OCI-LY3 (cell line): ENCODE measurements around the gene RXRA.

Experiments
- H2AFZ ChIP-seq: fragments of 200-600, 300-600 bp; shearing (Covaris generic); 2 replicates; pipeline ENCODE4 v1.6.0; 2014; ENCODE audit warnings: antibody characterized with exemption, low read depth, low read length
- H3K27ac ChIP-seq: fragments of 200-600, 300-600 bp; sonication (generic); 2 replicates; pipeline ENCODE4 v1.5.1; 2014; ENCODE audit warnings: mild to moderate bottlenecking, low read length, moderate library complexity, mixed read lengths
- H3K27me3 ChIP-seq: fragments of 200-600, 300-600 bp; sonication (generic); 2 replicates; pipeline ENCODE4 v1.6.1; 2014; ENCODE audit warnings: low read depth, low read length, mixed read lengths
- H3K36me3 ChIP-seq: fragments of 200-600, 300-600 bp; sonication (generic); replicated peaks from 2 replicates; pipeline ENCODE3; 2014; ENCODE audit warnings: low read depth, low read length, mixed read lengths
- H3K4me1 ChIP-seq: fragments of 300-600, 200-600 bp; sonication (generic); 2 replicates; pipeline ENCODE4 v1.6.1; 2014; ENCODE audit warnings: low read length, mixed read lengths
- H3K4me2 ChIP-seq: fragments of 200-600, 300-600 bp; sonication (generic); 2 replicates; pipeline ENCODE4 v1.6.1; 2014; ENCODE audit warnings: low read length, mixed read lengths
- H3K4me3 ChIP-seq: fragments of 300-600, 200-600 bp; sonication (generic); 2 replicates; pipeline ENCODE4 v1.5.1; 2014; ENCODE audit warnings: antibody characterized with exemption, mild to moderate bottlenecking, low read length, moderate library complexity
- H3K79me2 ChIP-seq: fragments of 300-600, 200-600 bp; shearing (Covaris generic); 2 replicates; pipeline ENCODE4 v1.6.1; 2014; ENCODE audit warnings: mild to moderate bottlenecking, low read length, mixed read lengths
- H3K9ac ChIP-seq: fragments of 300-600, 200-600 bp; shearing (Covaris generic); 2 replicates; pipeline ENCODE4 v1.6.0; 2014; ENCODE audit warnings: mild to moderate bottlenecking, low read length, moderate library complexity
- H3K9me3 ChIP-seq: fragments of 200-600, 300-600 bp; shearing (Covaris generic); 2 replicates; pipeline ENCODE4 v1.6.1; 2014; ENCODE audit warnings: low read length, mixed read lengths; ENCODE audit not compliant: insufficient read depth
- H4K20me1 ChIP-seq: fragments of 200-600, 300-600 bp; sonication (generic); 2 replicates; pipeline ENCODE4 v1.6.1; 2016; ENCODE audit warnings: low read length, mixed read lengths; ENCODE audit not compliant: insufficient read depth
- CTCF ChIP-seq: fragments of 200-600, 300-600 bp; sonication (generic); IDR thresholded peaks from 2 replicates; pipeline ENCODE4 v1.5.1; 2014; ENCODE audit warnings: antibody characterized with exemption, low read length, low read depth
- EZH2phosphoT487 ChIP-seq: fragments of 200-600 bp; shearing (Covaris generic); IDR thresholded peaks from 2 replicates; pipeline ENCODE4 v1.6.1; 2018; ENCODE audit warnings: antibody characterized with exemption, mixed run types, low read depth

Gene RXRA

GRCh38 chr9:134335061-134335460, 8.8 kb downstream of the RXRA start:
- Histone ChIP-seq H3K79me2 (peaks cover 33% of the 10 kb centered on the region), H3K4me2 (no peak overlapping the region), H3K27me3 (no peaks in the 10 kb centered on the region), H3K9me3 (no peaks in the 10 kb centered on the region), H3K4me3 (no peak overlapping the region), H3K9ac (no peak overlapping the region), H3K4me1 (peaks cover 12% of the 10 kb centered on the region), H4K20me1 (peaks cover 100% of the 10 kb centered on the region), H3K27ac (no peak overlapping the region), H2AFZ (no peak overlapping the region), H3K36me3 (no peaks in the 10 kb centered on the region)
- TF ChIP-seq CTCF, result no peak

DNA sequence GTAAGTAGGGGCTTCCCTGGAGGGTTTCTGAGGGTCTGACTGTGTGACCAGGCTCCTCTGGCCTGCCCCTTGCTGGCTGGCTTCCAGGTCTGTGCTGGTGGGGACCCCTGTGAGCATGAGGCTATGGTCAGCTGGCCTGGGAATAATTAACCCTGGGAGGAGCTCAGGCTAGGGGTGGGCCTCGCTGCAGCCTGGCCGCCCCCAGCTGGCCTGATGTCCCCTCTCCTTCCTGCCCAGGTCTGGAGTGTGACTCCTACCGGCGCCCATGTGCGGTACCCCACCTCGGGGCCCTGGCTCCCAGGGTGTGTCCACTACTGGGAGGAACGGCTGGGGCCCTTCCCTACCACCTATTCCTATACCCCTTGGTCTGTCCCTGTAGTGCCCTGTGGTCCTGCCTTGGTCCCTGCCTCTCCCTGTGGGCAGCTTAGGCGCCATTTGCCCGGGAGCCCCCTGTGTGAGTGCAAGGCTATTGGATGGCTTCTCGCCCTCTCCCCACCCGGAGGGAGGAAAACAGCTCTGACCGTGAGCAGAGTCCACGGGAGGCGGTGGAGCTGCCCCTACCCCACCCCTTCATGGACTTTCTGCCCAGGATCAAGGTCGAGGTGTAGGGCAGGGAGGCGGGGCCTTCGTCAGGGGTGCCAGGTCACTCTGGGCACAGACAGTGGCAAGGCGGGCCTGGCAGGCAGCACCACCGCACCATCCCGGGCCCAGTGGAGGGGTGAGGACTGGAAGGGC, 9.4 kb downstream of the RXRA start:
- Histone ChIP-seq H3K9me3 (no peaks in the 10 kb centered on the region), H4K20me1 (peaks cover 100% of the 10 kb centered on the region), H3K9ac (no peak overlapping the region), H3K4me3 (no peak overlapping the region), H3K36me3 (no peaks in the 10 kb centered on the region), H3K79me2 (peaks cover 27% of the 10 kb centered on the region), H3K4me2 (no peak overlapping the region), H3K4me1 (peaks cover 12% of the 10 kb centered on the region), H3K27me3 (no peaks in the 10 kb centered on the region), H3K27ac (no peak overlapping the region), H2AFZ (no peak overlapping the region)
- no peak for TF ChIP-seq CTCF
- TF ChIP-seq EZH2phosphoT487, result no peak

DNA sequence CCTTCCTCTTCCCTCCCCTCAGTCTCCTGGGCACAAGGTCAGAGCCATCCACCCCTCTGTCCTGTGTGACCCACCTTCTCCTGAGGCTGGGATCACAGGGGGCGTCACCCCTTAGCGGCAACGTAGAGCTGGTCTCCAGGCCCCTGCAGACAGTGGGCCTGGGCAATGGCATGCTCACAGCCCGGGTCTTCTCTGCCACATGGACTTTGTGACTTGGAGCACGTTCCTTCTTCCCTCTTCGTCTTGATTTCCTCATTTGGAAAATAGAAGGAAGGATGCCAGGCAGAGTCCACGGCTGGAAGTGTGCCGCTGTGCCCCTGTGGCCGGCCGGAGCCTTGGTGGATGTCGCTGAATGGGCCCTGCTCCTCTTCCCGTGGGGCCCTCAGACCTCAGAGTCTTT, 10.0 kb downstream of the RXRA start:
- no peaks in the 10 kb centered on the region for H3K36me3 ChIP-seq
- H3K4me2 ChIP-seq, result no peak overlapping the region
- H3K4me3 ChIP-seq, result no peak overlapping the region
- no peaks in the 10 kb centered on the region for H3K9me3 ChIP-seq
- peaks cover 98% of the 10 kb centered on the region for H4K20me1 ChIP-seq
- no peak overlapping the region for H3K9ac ChIP-seq
- H2AFZ ChIP-seq, result no peak overlapping the region
- H3K79me2 ChIP-seq, result peaks cover 21% of the 10 kb centered on the region
- H3K27me3 ChIP-seq, result no peaks in the 10 kb centered on the region
- no peak overlapping the region for H3K27ac ChIP-seq
- no peak for TF ChIP-seq EZH2phosphoT487
- no peak for TF ChIP-seq CTCF
- peaks cover 12% of the 10 kb centered on the region for H3K4me1 ChIP-seq

GRCh38 chr9:134336924-134337323, 10.7 kb downstream of the RXRA start:
- Histone ChIP-seq H4K20me1 (peaks cover 96% of the 10 kb centered on the region), H3K9ac (no peak overlapping the region)

More at GRCh38 chr9:134336924-134337323, 10.7 kb downstream of the RXRA start:
- TF ChIP-seq EZH2phosphoT487 (no peak), CTCF (no peak)
- Histone ChIP-seq H3K79me2 (peaks cover 17% of the 10 kb centered on the region), H3K27me3 (no peaks in the 10 kb centered on the region), H2AFZ (no peak overlapping the region), H3K4me1 (peaks cover 10% of the 10 kb centered on the region), H3K36me3 (no peaks in the 10 kb centered on the region), H3K27ac (no peak overlapping the region), H3K4me2 (no peak overlapping the region), H3K9me3 (no peaks in the 10 kb centered on the region), H3K4me3 (no peak overlapping the region)
